H9 (cell line): ENCODE results near the gene ANKRD17. TPM values are rescaled to one million over a fixed set of nuclear protein-coding genes. Genes with fewer than 3 reads are reported as not detected.

Experiments used
- DNase-seq: peaks from one replicate; pipeline ENCODE4 v3.0.0-alpha.2; 2017
- H2AFZ ChIP-seq: one replicate; pipeline ENCODE4 v1.6.1; 2013; ENCODE audit warnings: mild to moderate bottlenecking, low read length, control low read depth, moderate library complexity
- H2AK5ac ChIP-seq: 2 replicates; pipeline ENCODE4 v1.6.1; 2013; ENCODE audit warnings: low read length, control low read depth, mixed read lengths; ENCODE audit not compliant: insufficient read length
- H2BK120ac ChIP-seq: one replicate; pipeline ENCODE4 v1.6.1; 2013; ENCODE audit warnings: low read depth, mild to moderate bottlenecking, low read length, control low read depth, inconsistent platforms; ENCODE audit not compliant: poor library complexity, severe bottlenecking
- H2BK12ac ChIP-seq: 2 replicates; pipeline ENCODE4 v1.6.1; 2013; ENCODE audit warnings: low read length, control low read depth, mixed read lengths, low read depth; ENCODE audit not compliant: insufficient read length
- H2BK15ac ChIP-seq: 2 replicates; pipeline ENCODE4 v1.6.1; 2013; ENCODE audit warnings: low read depth, low read length, control low read depth
- H2BK20ac ChIP-seq: one replicate; pipeline ENCODE4 v1.6.1; 2013; ENCODE audit warnings: low read depth, mild to moderate bottlenecking, low read length, control low read depth, inconsistent platforms; ENCODE audit not compliant: poor library complexity, severe bottlenecking
- H2BK5ac ChIP-seq: 2 replicates; pipeline ENCODE4 v1.6.1; 2013; ENCODE audit warnings: low read length, control low read depth, mixed read lengths; ENCODE audit not compliant: insufficient read length
- H3K14ac ChIP-seq: 2 replicates; pipeline ENCODE4 v1.6.1; 2013; ENCODE audit warnings: low read length, control low read depth; ENCODE audit not compliant: insufficient read depth
- H3K18ac ChIP-seq: 2 replicates; pipeline ENCODE4 v1.6.1; 2013; ENCODE audit warnings: low read depth, mild to moderate bottlenecking, mixed read lengths, low read length, control low read depth; ENCODE audit not compliant: insufficient read length
- H3K23ac ChIP-seq: 2 replicates; pipeline ENCODE4 v1.6.1; 2013; ENCODE audit warnings: low read length, control low read depth, mixed read lengths, low read depth; ENCODE audit not compliant: insufficient read length
- H3K23me2 ChIP-seq: 2 replicates; pipeline ENCODE4 v1.6.1; 2013; ENCODE audit warnings: low read depth, mild to moderate bottlenecking, mixed read lengths, low read length, control low read depth; ENCODE audit not compliant: insufficient read length, poor library complexity, severe bottlenecking
- H3K27ac ChIP-seq: 2 replicates; pipeline ENCODE4 v1.5.1; 2013; ENCODE audit warnings: low read length, control low read depth, mixed read lengths, low read depth; ENCODE audit not compliant: insufficient read length
- H3K27me3 ChIP-seq: 2 replicates; pipeline ENCODE4 v1.6.1; 2013; ENCODE audit warnings: low read length, control low read depth, inconsistent platforms; ENCODE audit not compliant: insufficient read depth
- H3K4ac ChIP-seq: 2 replicates; pipeline ENCODE4 v1.6.1; 2013; ENCODE audit warnings: low read depth, mild to moderate bottlenecking, control low read depth, inconsistent platforms, low read length, moderate library complexity
- H3K4me1 ChIP-seq: 2 replicates; pipeline ENCODE4 v1.6.1; 2013; ENCODE audit warnings: low read length, control low read depth, inconsistent platforms; ENCODE audit not compliant: insufficient read depth
- H3K4me2 ChIP-seq: 2 replicates; pipeline ENCODE4 v1.6.1; 2013; ENCODE audit warnings: low read length, control low read depth, mixed read lengths; ENCODE audit not compliant: insufficient read length, insufficient read depth
- H3K56ac ChIP-seq: 2 replicates; pipeline ENCODE4 v1.6.1; 2013; ENCODE audit warnings: low read depth, mild to moderate bottlenecking, mixed read lengths, low read length, control low read depth; ENCODE audit not compliant: insufficient read length
- H3K79me1 ChIP-seq: 2 replicates; pipeline ENCODE4 v1.6.1; 2013; ENCODE audit warnings: low read depth, mild to moderate bottlenecking, moderate library complexity, low read length, control low read depth, inconsistent platforms; ENCODE audit not compliant: insufficient read depth, poor library complexity, severe bottlenecking
- H3K79me2 ChIP-seq: 2 replicates; pipeline ENCODE4 v1.6.1; 2013; ENCODE audit warnings: low read length, control low read depth, inconsistent platforms; ENCODE audit not compliant: insufficient read depth
- H3K9ac ChIP-seq: 2 replicates; pipeline ENCODE4 v1.6.1; 2013; ENCODE audit warnings: low read length, control low read depth, mixed read lengths; ENCODE audit not compliant: insufficient read length; ENCODE audit errors: extremely low read depth
- H3K9me3 ChIP-seq: one replicate; pipeline ENCODE4 v1.6.1; 2013; ENCODE audit warnings: low read depth, low read length, inconsistent platforms; ENCODE audit not compliant: control insufficient read depth
- H3T11ph ChIP-seq: one replicate; pipeline ENCODE4 v1.6.1; 2013; ENCODE audit warnings: mild to moderate bottlenecking, low read length, control low read depth, inconsistent platforms
- H4K20me1 ChIP-seq: one replicate; pipeline ENCODE4 v1.6.1; 2013; ENCODE audit not compliant: control insufficient read depth, insufficient read length, insufficient read depth
- H4K5ac ChIP-seq: 2 replicates; pipeline ENCODE4 v1.6.1; 2013; ENCODE audit warnings: low read depth, mild to moderate bottlenecking, mixed read lengths, low read length, control low read depth; ENCODE audit not compliant: insufficient read length
- H4K8ac ChIP-seq: replicated peaks from 2 replicates; pipeline ENCODE4 v1.6.1; 2013; ENCODE audit warnings: low read length, control low read depth, mixed read lengths, low read depth; ENCODE audit not compliant: insufficient read length
- H4K91ac ChIP-seq: 2 replicates; pipeline ENCODE4 v1.6.1; 2013; ENCODE audit warnings: low read depth, mild to moderate bottlenecking, moderate library complexity, mixed read lengths, low read length, control low read depth; ENCODE audit not compliant: insufficient read length
- H3K27ac Mint-ChIP-seq, 3 experiments: 2 replicates in 2 of 3; 3 replicates in 1 of 3; pipeline ENCODE4 v1.8.0; 2020 to 2021; ENCODE audit warnings: mixed read lengths in 3 of 3, mild to moderate bottlenecking in 1 of 3, moderate library complexity in 1 of 3
- H3K27me3 Mint-ChIP-seq: 2 replicates; pipeline ENCODE4 v1.8.0; 2021; ENCODE audit warnings: low read depth, mild to moderate bottlenecking, moderate library complexity, mixed read lengths
- H3K36me3 Mint-ChIP-seq, 3 experiments: 2 replicates in 2 of 3; 3 replicates in 1 of 3; pipeline ENCODE4 v1.8.0; 2020 to 2021; ENCODE audit warnings: low read depth in 3 of 3, mixed read lengths in 3 of 3; ENCODE audit not compliant: insufficient read depth in 1 of 3
- H3K4me1 Mint-ChIP-seq, 2 experiments: 2 replicates each; pipeline ENCODE4 v1.8.0; 2020; ENCODE audit warnings: mixed read lengths in 2 of 2
- H3K4me3 Mint-ChIP-seq, 2 experiments: 2 replicates in 1 of 2; 3 replicates in 1 of 2; pipeline ENCODE4 v1.8.0; 2020 to 2021; ENCODE audit warnings: mild to moderate bottlenecking in 2 of 2, mixed read lengths in 2 of 2, moderate library complexity in 1 of 2
- H3K9me3 Mint-ChIP-seq, 2 experiments: 2 replicates in 1 of 2; 3 replicates in 1 of 2; pipeline ENCODE4 v1.8.0; 2020; ENCODE audit warnings: mild to moderate bottlenecking in 2 of 2, mixed read lengths in 2 of 2, moderate library complexity in 1 of 2
- WGBS: extraction: QIAGEN DNeasy Blood & Tissue Kit; methylation state at CpG from one replicate; pipeline ENCODE4 v1.1.7; 2013; ENCODE audit warnings: missing lambda C conversion rate, low lambda C conversion rate, mixed read lengths; ENCODE audit not compliant: insufficient read length; ENCODE audit errors: extremely low coverage; 5-methylcytosine and 5-hydroxymethylcytosine counted together
- total RNA-seq: library from RNA; stranded (reverse); gene quantifications from 2 replicates; pipeline ENCODE4 v1.2.1, GENCODE V29; 2021
- TF ChIP-seq, protein P1 (sequence below): fragments of 200-600 bp; sonication (generic); conservative IDR thresholded peaks from 3 replicates; pipeline ENCODE4 v1.8.0; 2021; ENCODE audit warnings: antibody characterized with exemption, mild to moderate bottlenecking

ANKRD17 gene
- total RNA-seq, 1 experiment from 2014 or later: 82.4 TPM

DNA sequence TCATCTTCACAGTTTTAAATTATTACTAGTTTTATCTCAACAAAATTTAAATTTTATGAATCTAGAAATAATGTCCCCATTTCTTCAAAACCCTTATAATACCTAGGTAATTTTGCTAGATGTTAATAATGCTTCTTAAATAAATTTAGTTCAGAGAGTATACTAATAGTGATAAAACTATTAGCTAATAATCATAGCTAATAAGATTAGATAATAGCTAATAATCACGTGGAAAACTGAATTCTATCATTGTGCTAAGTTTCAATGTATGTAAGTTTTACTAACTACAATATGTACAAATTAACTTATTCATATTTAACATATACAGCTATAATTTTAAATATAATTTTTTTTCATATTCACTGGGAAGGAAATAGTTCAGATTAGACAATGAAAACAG is 10.2 kb downstream of the ANKRD17 start:
- H3K9me3 ChIP-seq: no peaks in the 10 kb centered on the region
- no peaks in the 10 kb centered on the region for H3K23me2 ChIP-seq
- no peaks in the 10 kb centered on the region for H4K20me1 ChIP-seq
- H2BK5ac ChIP-seq: no peak overlapping the region
- H3K4ac ChIP-seq: no peak overlapping the region
- no peak overlapping the region for H3K9ac ChIP-seq
- no peak overlapping the region for H3K4me3 Mint-ChIP-seq
- H2BK12ac ChIP-seq: no peak overlapping the region
- H3K27ac ChIP-seq: no peak overlapping the region
- peaks cover 10 to 25% (median 12%) of the 10 kb centered on the region in 3 experiments; a peak in 6 of 7 replicates for H3K36me3 Mint-ChIP-seq
- no peaks in the 10 kb centered on the region for H3K27me3 ChIP-seq
- no peak overlapping the region for H2BK15ac ChIP-seq
- H3K4me1 Mint-ChIP-seq: peaks cover 27 to 36% of the 10 kb centered on the region in 2 experiments
- no peak overlapping the region for H2AFZ ChIP-seq
- TF ChIP-seq, protein P1, sequence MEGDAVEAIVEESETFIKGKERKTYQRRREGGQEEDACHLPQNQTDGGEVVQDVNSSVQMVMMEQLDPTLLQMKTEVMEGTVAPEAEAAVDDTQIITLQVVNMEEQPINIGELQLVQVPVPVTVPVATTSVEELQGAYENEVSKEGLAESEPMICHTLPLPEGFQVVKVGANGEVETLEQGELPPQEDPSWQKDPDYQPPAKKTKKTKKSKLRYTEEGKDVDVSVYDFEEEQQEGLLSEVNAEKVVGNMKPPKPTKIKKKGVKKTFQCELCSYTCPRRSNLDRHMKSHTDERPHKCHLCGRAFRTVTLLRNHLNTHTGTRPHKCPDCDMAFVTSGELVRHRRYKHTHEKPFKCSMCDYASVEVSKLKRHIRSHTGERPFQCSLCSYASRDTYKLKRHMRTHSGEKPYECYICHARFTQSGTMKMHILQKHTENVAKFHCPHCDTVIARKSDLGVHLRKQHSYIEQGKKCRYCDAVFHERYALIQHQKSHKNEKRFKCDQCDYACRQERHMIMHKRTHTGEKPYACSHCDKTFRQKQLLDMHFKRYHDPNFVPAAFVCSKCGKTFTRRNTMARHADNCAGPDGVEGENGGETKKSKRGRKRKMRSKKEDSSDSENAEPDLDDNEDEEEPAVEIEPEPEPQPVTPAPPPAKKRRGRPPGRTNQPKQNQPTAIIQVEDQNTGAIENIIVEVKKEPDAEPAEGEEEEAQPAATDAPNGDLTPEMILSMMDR: no peak
- H3K23ac ChIP-seq: no peak overlapping the region
- no peak overlapping the region for H3K56ac ChIP-seq
- no CpG with 5 or more reads among the region's 1 CpG for WGBS
- H3K4me1 ChIP-seq: peaks cover 6% of the 10 kb centered on the region; the same call in 1 of the 2 replicates
- peaks cover 33% of the 10 kb centered on the region for H3K79me2 ChIP-seq
- DNase-seq: no peak
- H3K14ac ChIP-seq: no peak overlapping the region
- H3K18ac ChIP-seq: no peak overlapping the region
- no peak overlapping the region for H3K4me2 ChIP-seq
- H3K27me3 Mint-ChIP-seq: no peaks in the 10 kb centered on the region
- no peak overlapping the region for H2BK120ac ChIP-seq
- no peak overlapping the region for H2AK5ac ChIP-seq
- H3K9me3 Mint-ChIP-seq: no peaks in the 10 kb centered on the region
- H3K27ac Mint-ChIP-seq: no peak overlapping the region
- no peak overlapping the region for H3T11ph ChIP-seq
- H4K5ac ChIP-seq: no peak overlapping the region
- no peak overlapping the region for H4K8ac ChIP-seq
- no peak overlapping the region for H4K91ac ChIP-seq
- H3K79me1 ChIP-seq: peaks cover 8% of the 10 kb centered on the region
- no peak overlapping the region for H2BK20ac ChIP-seq
